Measurements from ENCODE around the gene GAS5. TPM values are rescaled to one million over a fixed set of nuclear protein-coding genes. Genes with fewer than 3 reads are reported as not detected.

GAS5 gene
- total and polyA plus RNA-seq, 4 experiments from 2014 or later: 312 to 709 (median 535) TPM

DNA sequence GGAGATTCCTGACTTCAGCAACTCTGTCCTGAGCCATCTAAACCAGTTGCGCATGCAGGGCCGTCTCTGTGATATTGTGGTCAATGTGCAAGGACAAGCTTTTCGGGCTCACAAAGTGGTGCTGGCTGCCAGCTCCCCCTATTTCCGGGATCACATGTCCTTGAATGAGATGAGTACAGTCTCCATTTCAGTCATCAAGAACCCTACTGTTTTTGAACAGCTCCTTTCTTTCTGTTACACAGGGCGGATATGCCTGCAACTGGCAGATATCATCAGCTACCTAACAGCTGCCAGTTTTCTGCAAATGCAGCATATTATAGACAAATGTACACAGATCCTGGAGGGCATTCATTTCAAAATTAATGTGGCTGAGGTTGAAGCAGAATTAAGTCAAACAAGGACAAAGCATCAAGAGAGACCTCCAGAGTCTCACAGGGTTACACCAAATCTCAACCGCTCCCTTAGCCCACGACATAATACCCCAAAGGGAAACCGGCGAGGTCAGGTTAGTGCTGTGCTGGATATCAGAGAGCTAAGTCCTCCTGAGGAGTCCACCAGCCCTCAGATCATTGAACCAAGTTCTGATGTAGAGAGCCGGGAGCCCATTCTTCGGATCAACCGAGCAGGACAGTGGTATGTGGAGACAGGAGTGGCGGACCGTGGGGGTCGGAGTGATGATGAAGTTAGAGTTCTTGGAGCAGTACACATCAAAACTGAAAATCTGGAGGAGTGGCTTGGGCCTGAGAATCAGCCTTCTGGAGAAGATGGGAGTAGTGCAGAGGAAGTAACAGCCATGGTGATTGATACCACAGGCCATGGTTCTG, 2.7 kb upstream of the GAS5 start:
- peak overlapping the region; percentile 89 for H3K27ac ChIP-seq (ENCODE audit: low read depth, low read length)
- peak overlapping the region; percentile 88 to 99 (median 97) for H3K27ac Mint-ChIP-seq
- no peaks in the 10 kb centered on the region for H3K27me3 Mint-ChIP-seq
- peaks cover 14% of the 10 kb centered on the region for H3K36me3 ChIP-seq (ENCODE audit: insufficient read depth, low read length)
- peak overlapping the region in 1 of 2 donors; percentile 5 for H3K4me3 ChIP-seq (ENCODE audit: low read length in 2 of 2)
- H3K36me3 Mint-ChIP-seq: peaks cover 35 to 52% of the 10 kb centered on the region in 2 donors
- intact Hi-C loops (cut with micrococcal nuclease): no loop called here
- H3K9me3 ChIP-seq (ENCODE audit: control insufficient read depth in 1 of 2, low read length in 2 of 2): no peaks in the 10 kb centered on the region
- peak; percentile 37 to 66 (median 46) for DNase-seq
- H3K4me3 Mint-ChIP-seq: peak overlapping the region; percentile 69 to 96 (median 77)
- peaks cover 43 to 74% (median 51%) of the 10 kb centered on the region in 4 donors for H3K4me1 Mint-ChIP-seq
- peaks cover 66% of the 10 kb centered on the region for H3K4me1 ChIP-seq (ENCODE audit: insufficient read depth, low read length)
- ChIA-PET POLR2A (ENCODE audit: partially characterized antibody) (interaction anchor here (0.9 to 7.0 kb wide), 7 partner anchors 20 to 1153 kb away, joined by 3 to 81 read pairs (median 40); partner anchors contain the start of genes CACYBP, CENPL, DARS2 and KLHL20), CTCF (ENCODE audit: partially characterized antibody) (interaction anchor here (1.1 to 1.2 kb wide), 4 partner anchors 19 to 1126 kb away, joined by 3 to 4 read pairs (median 3); partner anchors contain the start of gene DARS2)
- no peaks in the 10 kb centered on the region for H3K27me3 ChIP-seq (ENCODE audit: insufficient read depth, low read length)
- peaks cover 0 to 8% (median 0%) of the 10 kb centered on the region in 8 donors for H3K9me3 Mint-ChIP-seq

DNA sequence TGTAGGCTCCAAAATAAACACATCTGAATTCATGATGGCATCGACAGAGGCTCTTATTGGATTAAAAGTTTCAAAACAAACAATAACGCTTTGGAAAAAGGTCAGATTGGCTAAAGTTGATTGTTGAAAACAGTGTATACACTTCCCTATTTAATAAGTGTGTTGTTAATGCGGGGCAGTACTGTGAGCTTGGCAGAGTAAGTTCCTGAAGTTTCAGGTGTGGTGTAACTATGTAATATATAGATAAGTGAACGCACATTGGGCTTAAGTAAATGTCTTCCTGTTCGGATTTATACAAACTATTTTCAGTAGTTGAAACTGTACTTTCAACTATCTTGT, 1.2 kb upstream of the GAS5 start:
- DNase-seq: no peak
- H3K4me1 Mint-ChIP-seq: peaks cover 55 to 89% (median 65%) of the 10 kb centered on the region in 4 donors
- intact Hi-C loops (cut with micrococcal nuclease): loop anchor here (2.0 to 10.0 kb wide), 5 partner anchors 348 to 1153 kb away; partner anchors contain the start of gene MRPS14
- Histone ChIP-seq H3K36me3 (ENCODE audit: insufficient read depth, low read length) (peaks cover 28% of the 10 kb centered on the region), H3K4me3 (ENCODE audit: low read length in 2 of 2) (peak overlapping the region; percentile 71 to 79), H3K27me3 (ENCODE audit: insufficient read depth, low read length) (no peaks in the 10 kb centered on the region), H3K4me1 (ENCODE audit: insufficient read depth, low read length) (peaks cover 81% of the 10 kb centered on the region), H3K9me3 (ENCODE audit: control insufficient read depth in 1 of 2, low read length in 2 of 2) (no peaks in the 10 kb centered on the region), H3K27ac (ENCODE audit: low read depth, low read length) (peak overlapping the region; percentile 89)
- H3K9me3 Mint-ChIP-seq: peaks cover 0 to 8% (median 0%) of the 10 kb centered on the region in 8 donors
- peak overlapping the region; percentile 93 to 99 (median 96) for H3K4me3 Mint-ChIP-seq
- POLR2A ChIA-PET (ENCODE audit: partially characterized antibody): interaction anchor here (0.8 to 7.0 kb wide), 21 partner anchors 9 to 1336 kb away, joined by 3 to 81 read pairs (median 6); partner anchors contain the start of genes CACYBP, CENPL, DARS2 and KLHL20
- H3K36me3 Mint-ChIP-seq: peaks cover 45 to 62% of the 10 kb centered on the region in 2 donors
- H3K27me3 Mint-ChIP-seq: no peaks in the 10 kb centered on the region
- H3K27ac Mint-ChIP-seq: peak overlapping the region; percentile 94 to 99 (median 97)
- CTCF ChIA-PET (ENCODE audit: partially characterized antibody): interaction anchor here (1.3 to 2.0 kb wide), 6 partner anchors 12 to 440 kb away, joined by 3 to 5 read pairs (median 4); partner anchors contain the start of gene DARS2

DNA sequence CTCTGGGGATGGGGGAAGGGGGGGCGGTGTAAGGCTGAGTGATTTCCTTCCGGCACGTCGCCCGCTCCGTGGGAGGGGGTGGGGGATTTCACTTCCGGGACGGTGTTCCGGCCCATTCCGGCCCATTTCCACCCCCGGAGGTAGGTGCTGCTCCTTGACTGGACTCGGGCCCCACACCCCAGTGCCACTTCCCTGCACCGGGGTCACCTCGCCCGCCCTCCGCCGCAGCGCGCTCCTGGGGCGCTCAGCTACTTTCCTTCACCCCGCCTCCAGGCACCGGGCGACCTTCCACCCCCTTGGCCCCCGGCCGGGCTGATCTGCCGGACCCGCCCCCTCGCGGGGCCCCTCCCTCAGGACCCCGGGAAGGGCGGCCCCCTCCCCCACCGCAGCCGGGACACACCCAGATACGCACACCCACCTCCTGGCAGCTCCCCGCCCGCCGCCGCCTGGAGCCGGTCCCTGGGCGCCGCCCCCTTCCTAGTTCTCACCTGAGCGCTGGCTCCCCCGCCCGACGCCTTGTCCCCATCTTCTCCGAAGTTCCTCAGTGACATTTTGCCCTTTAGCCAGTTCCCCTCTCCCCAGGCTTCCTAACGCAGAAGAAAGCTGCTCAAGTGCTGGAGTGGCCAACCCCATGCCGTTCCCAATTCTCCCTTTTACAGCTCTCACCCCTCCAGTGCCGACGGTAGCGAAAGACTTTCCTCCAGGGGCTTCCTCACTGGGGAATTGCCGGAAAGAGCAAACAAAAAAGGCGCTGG, 654 bp upstream of the GAS5 start, which contains the start of gene ZBTB37:
Gene ZBTB37, plus strand, starts transcription at position 115 of the 755 bp plus-strand sequence. CDS start 1,846 bp downstream, outside the sequence.
- Histone ChIP-seq H3K9me3 (ENCODE audit: control insufficient read depth in 1 of 2, low read length in 2 of 2) (no peaks in the 10 kb centered on the region), H3K27me3 (ENCODE audit: insufficient read depth, low read length) (no peaks in the 10 kb centered on the region), H3K4me3 (ENCODE audit: low read length in 2 of 2) (peak within 1 kb of the TSS; percentile 71 to 79), H3K27ac (ENCODE audit: low read depth, low read length) (peak within 1 kb of the TSS; percentile 89), H3K36me3 (ENCODE audit: insufficient read depth, low read length) (peaks cover 33% of the 10 kb centered on the region), H3K4me1 (ENCODE audit: insufficient read depth, low read length) (peaks cover 84% of the 10 kb centered on the region)
- Mint-ChIP-seq H3K27ac (peak within 1 kb of the TSS; percentile 94 to 99 (median 97)), H3K4me3 (peak within 1 kb of the TSS; percentile 95 to 99 (median 96)), H3K4me1 (peaks cover 55 to 93% (median 68%) of the 10 kb centered on the region in 4 donors), H3K9me3 (peaks cover 0 to 8% (median 0%) of the 10 kb centered on the region in 8 donors), H3K36me3 (peaks cover 47 to 64% of the 10 kb centered on the region in 2 donors), H3K27me3 (no peaks in the 10 kb centered on the region)
- POLR2A ChIA-PET (ENCODE audit: partially characterized antibody): interaction anchor here (0.6 to 7.0 kb wide), 32 partner anchors 8 to 1336 kb away, joined by 3 to 81 read pairs (median 4); partner anchors contain the start of genes CACYBP, CENPL, DARS2 and KLHL20
- intact Hi-C loops (cut with micrococcal nuclease): loop anchor here (1.0 to 10.0 kb wide), 12 partner anchors 43 to 1336 kb away; partner anchors contain the start of genes CACYBP, MRPS14, PRDX6 and RABGAP1L
- CTCF ChIA-PET (ENCODE audit: partially characterized antibody): interaction anchor here (1.3 to 2.0 kb wide), 6 partner anchors 12 to 439 kb away, joined by 3 to 5 read pairs (median 4); partner anchors contain the start of gene DARS2
- peak; percentile 90 to 93 (median 92) for DNase-seq

DNA sequence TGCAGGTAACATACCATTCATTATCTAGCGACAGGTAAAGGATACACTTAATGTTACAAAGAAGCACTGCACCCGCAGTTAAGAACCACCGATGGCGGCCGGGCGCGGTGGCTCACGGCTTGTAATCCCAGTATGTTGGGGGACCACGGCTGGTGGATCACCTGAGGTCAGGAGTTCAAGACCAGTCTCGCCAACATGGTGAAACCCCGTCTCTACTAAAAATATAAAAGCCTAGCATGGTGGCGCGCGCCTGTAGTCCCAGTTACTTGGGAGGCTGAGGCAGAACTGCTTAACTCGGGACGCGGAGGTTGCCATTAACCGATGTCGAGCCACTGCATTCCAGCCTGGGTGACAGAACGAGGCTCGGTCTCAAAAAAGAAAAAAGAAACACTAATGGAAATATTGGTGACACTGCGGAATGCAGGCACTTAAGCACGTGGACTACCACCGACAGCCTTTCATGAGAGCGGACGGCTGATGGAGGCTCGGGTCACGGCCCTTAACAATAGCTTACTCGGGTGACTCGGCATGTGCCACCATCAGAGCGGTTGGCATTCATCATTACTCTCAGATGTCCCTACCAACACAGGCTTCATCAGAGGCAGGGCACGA, 542 bp downstream of the GAS5 start:
- DNase-seq: peak in 2 of 5 donors; percentile 20 to 24
- H3K4me1 Mint-ChIP-seq: peaks cover 51 to 89% (median 61%) of the 10 kb centered on the region in 4 donors
- peak overlapping the region; percentile 95 to 99 (median 96) for H3K4me3 Mint-ChIP-seq
- Histone ChIP-seq H3K4me3 (ENCODE audit: low read length in 2 of 2) (peak overlapping the region; percentile 68 to 79), H3K4me1 (ENCODE audit: insufficient read depth, low read length) (peaks cover 84% of the 10 kb centered on the region), H3K9me3 (ENCODE audit: control insufficient read depth in 1 of 2, low read length in 2 of 2) (no peaks in the 10 kb centered on the region), H3K27ac (ENCODE audit: low read depth, low read length) (peak overlapping the region; percentile 89), H3K27me3 (ENCODE audit: insufficient read depth, low read length) (no peaks in the 10 kb centered on the region), H3K36me3 (ENCODE audit: insufficient read depth, low read length) (peaks cover 43% of the 10 kb centered on the region)
- peaks cover 40 to 69% of the 10 kb centered on the region in 2 donors for H3K36me3 Mint-ChIP-seq
- CTCF ChIA-PET (ENCODE audit: partially characterized antibody): interaction anchor here (1.0 to 1.8 kb wide), 2 partner anchors 23 to 107 kb away, joined by 3 to 4 read pairs; no protein-coding TSS in a partner anchor
- POLR2A ChIA-PET (ENCODE audit: partially characterized antibody): interaction anchor here (0.9 to 7.0 kb wide), 17 partner anchors 13 to 1335 kb away, joined by 3 to 81 read pairs (median 7); partner anchors contain the start of genes CACYBP, CENPL, DARS2 and KLHL20
- H3K27me3 Mint-ChIP-seq: no peaks in the 10 kb centered on the region
- H3K9me3 Mint-ChIP-seq: peaks cover 0 to 8% (median 0%) of the 10 kb centered on the region in 8 donors
- H3K27ac Mint-ChIP-seq: peak overlapping the region; percentile 94 to 99 (median 97)
- intact Hi-C loops (cut with micrococcal nuclease): loop anchor here (5.0 to 10.0 kb wide), 4 partner anchors 350 to 1155 kb away; partner anchors contain the start of gene MRPS14

- Mint-ChIP-seq H3K9me3 (peaks cover 0 to 8% (median 0%) of the 10 kb centered on the region in 8 donors), H3K27ac (peak overlapping the region; percentile 94 to 99 (median 97)), H3K4me1 (peaks cover 51 to 84% (median 61%) of the 10 kb centered on the region in 4 donors), H3K4me3 (peak overlapping the region; percentile 95 to 99 (median 96)), H3K27me3 (no peaks in the 10 kb centered on the region), H3K36me3 (peaks cover 43 to 73% of the 10 kb centered on the region in 2 donors)
- ChIA-PET CTCF (ENCODE audit: partially characterized antibody) (interaction anchor here (0.9 to 1.5 kb wide), 2 partner anchors 41 to 437 kb away, joined by 3 to 5 read pairs; no protein-coding TSS in a partner anchor), POLR2A (ENCODE audit: partially characterized antibody) (interaction anchor here (1.1 to 7.0 kb wide), 5 partner anchors 12 to 1133 kb away, joined by 4 to 81 read pairs (median 56); partner anchors contain the start of genes CACYBP, CENPL, DARS2 and KLHL20)
- no peak for DNase-seq
- Histone ChIP-seq H3K4me3 (ENCODE audit: low read length in 2 of 2) (peak overlapping the region; percentile 49 to 79), H3K36me3 (ENCODE audit: insufficient read depth, low read length) (peaks cover 43% of the 10 kb centered on the region), H3K27me3 (ENCODE audit: insufficient read depth, low read length) (no peaks in the 10 kb centered on the region), H3K9me3 (ENCODE audit: control insufficient read depth in 1 of 2, low read length in 2 of 2) (no peaks in the 10 kb centered on the region), H3K4me1 (ENCODE audit: insufficient read depth, low read length) (peaks cover 77% of the 10 kb centered on the region), H3K27ac (ENCODE audit: low read depth, low read length) (peak overlapping the region; percentile 89)
- intact Hi-C loops (cut with micrococcal nuclease): loop anchor here (5.0 to 10.0 kb wide), 4 partner anchors 351 to 1156 kb away; partner anchors contain the start of gene MRPS14
Observed at GRCh38 chr1:173866413-173867115, 1.2 kb downstream of the GAS5 start.

All from CD4-positive, alpha-beta memory T cell (primary cell).